Measurements from ENCODE around the gene NEU2.

- TF ChIP-seq PAX5 (IDR thresholded peaks at IDR 0.05; ENCODE audit: insufficient read depth, low read length, severe bottlenecking) (no peak), POLR2A (IDR thresholded peaks at IDR 0.05; ENCODE audit: low read depth, low read length) (peak; percentile 48; the same call in 1 of the 2 replicates)
Observed at GRCh38 chr2:233081731-233082221, 49.3 kb downstream of the NEU2 start.
